HT1080 (cell line): Measurements from ENCODE around the gene CDSN. TPM values are rescaled to one million over a fixed set of nuclear protein-coding genes. Genes with fewer than 3 reads are reported as not detected.

Experiments used
- DNase-seq: peaks from one replicate; pipeline ENCODE4 v3.0.0-alpha.2; 2015; ENCODE audit warnings: low read depth
- total RNA-seq: library from RNA; depleted of rRNA; stranded (reverse); fragments of >200 nt; shearing (Covaris generic); gene quantifications from 2 replicates; pipeline ENCODE4 v1.2.3, GENCODE V29; 2014

Gene CDSN
- total RNA-seq, 1 experiment from 2014 or later, result not detected

DNA sequence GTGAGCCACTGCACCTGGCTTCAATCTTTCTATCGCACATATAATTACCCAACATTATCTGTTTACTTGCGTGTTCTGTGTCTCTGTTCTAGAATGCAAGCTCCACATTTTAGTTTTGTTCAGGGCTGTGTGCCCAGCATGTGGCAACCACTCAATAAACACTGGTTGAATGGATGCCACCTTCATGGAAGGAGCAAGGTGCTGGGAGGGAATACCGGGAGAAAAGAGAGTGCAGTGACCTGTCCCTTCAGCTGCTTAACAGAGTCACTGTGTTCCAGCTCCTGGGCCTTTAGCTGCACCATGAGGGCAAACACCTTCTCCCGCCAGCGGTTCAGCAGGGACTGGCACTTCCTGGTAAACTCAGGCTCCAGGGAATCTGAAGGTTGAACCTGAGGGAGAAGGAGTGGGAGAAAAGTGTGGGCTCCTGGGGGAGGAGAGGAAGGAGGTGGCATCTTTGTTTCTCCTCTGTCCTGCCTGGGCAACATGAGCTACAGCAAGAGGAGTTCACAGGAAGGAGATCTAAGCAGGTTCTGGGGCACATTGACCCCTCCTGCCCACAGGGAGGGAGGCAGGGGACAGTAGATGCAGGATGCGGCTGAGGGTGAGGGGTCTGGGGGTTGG, 29.7 kb upstream of the CDSN start:
- DNase-seq, result no peak

DNA sequence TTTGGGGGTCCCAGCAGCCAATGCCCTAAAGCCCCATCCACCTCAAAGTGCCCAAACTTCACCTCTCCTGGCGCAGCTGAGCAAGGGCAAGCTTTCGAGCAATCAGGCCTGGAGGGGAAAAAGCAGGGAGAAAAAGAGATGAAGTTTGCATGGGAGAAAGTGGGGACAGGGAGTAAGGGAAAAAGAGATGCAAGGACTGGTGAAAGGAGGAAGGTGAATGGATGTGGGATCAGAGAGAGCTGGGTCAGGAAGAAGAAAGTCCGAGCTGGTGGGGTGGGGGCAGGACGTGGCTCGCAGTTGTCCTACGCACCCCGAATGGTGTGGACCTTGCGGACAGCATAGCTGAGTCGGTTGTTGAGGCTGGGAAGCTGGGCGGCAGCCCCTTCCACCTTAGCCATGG, 25.1 kb upstream of the CDSN start:
- DNase-seq, result no peak

DNA sequence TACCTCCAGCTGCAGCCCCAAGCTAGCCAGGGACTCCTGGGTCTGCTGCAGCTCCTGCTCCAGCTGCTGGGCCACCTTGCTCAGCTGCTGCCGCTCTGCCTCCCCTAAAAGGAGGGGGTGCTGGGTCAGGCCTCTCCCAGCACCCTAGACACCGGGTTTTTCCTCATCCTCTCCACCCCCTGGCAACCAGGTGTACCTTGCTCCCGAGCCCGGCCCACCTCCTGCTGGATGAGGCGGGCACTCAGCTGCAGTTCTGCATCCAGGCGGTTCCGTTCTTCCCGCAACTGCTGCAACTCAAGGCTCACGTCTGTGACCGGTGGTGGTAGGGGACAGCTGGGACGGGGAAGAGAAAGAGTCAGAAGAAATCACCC, 24.7 kb upstream of the CDSN start:
- no peak for DNase-seq

DNA sequence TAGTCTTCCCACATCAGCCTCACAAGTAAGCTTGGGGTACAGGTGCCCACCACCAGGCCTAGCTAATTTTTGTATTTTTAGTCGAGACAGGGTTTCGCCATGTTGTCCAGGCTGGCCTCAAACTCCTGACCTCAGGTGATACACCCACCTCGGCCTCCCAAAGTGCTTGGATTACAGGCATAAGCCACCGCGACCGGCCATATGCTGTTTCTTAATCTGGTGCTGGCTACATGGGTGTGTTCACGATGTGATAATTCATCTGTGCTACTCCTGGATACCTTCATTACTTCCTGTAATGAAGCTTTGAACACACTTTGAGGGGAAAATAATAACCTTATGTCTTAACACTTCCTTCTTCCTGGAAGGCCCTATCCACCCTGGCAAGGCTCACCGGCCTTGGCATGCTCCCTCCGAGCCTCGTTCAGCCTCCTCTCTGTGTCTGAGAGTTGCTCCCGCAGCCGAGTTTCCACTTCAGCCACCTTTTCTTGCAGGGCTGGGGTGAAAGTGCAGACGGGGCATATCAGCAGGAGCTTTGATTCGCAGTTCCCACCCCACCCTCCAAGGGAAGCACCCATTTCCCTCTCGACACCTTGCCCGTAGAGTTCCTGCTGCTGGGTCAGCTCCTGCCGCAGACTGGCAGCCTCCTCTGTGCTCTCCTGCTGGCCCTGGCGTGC, 24.2 kb upstream of the CDSN start:
- no peak for DNase-seq

DNA sequence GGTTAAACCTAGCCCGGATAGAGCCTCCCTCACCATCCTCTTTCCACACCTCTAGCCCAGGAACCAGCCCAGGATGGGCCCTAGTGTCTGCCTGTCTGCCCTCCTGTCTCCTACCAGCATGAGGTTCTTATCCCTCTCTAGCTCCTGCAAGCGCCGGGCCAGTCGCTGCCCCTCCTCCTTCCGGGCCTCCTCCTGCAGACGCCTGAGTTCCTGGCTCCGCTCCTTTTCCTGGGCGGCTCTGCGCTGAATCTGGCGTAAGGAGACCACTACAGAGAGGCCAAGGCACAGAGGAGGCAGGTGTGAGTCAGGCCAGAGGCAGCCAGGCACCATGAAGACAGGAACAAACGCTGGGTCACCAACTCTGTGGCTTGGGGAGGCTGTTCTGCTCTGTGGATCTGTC, 22.9 kb upstream of the CDSN start:
- peak; percentile 88 for DNase-seq

DNA sequence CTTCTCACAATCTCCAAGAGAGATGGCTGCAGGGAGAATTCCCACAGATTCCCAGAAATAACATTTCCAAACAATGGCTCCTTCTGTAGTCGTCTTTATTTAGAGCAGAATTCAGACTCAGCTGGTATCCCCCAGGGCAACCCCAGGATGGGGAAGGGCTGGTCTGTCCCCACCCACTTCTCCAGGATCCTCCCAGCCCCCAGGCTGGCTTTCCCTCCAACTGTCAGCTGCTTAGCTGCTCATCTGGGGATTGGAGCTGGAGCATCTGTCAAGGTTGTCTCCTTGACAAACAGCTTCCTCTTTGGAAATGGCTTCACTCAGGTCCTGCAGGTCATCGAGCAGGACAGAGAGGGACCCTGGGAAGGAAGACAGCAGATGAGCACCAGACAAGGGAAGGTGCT, 22.1 kb upstream of the CDSN start:
- DNase-seq, result no peak

DNA sequence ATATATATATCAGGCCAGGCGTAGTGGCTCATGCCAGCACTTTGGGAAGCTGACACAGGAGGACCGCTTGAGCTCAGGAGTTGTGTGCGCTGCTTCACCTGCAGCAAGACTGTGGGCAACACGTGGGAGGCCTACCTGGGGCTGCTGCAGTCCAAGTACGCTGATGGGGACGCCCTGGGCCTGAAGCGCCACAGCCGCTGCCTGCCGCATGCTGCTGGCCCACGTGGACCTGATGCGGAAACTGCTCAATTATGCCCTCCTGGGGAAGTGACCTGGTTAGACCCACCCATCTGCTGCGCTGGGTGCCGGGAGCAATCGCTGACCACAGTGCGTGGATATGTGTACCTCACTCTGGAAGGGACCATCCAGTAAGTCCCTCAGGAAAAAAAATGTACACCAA, 20.4 kb upstream of the CDSN start:
- no peak for DNase-seq

DNA sequence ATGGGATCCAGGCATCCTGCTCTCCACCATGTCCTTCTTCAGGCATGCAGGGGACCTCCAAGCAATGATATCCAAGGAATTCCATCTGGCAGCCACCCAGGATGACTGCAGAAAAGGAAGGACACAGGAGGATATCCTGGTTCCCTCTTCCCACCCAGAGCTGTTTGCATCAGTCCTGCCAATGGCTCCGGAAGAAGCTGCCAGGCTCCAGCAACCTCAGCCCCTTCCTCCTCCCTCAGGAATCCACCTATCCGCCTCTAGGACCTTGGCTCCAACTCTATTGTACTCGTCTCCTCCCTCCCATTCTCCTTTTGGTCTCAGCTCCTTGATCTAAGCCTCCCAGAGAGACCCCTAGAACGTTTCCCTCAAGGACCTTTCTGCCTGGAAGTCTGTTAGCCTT, 19.4 kb upstream of the CDSN start:
- peak; percentile 65 for DNase-seq

DNA sequence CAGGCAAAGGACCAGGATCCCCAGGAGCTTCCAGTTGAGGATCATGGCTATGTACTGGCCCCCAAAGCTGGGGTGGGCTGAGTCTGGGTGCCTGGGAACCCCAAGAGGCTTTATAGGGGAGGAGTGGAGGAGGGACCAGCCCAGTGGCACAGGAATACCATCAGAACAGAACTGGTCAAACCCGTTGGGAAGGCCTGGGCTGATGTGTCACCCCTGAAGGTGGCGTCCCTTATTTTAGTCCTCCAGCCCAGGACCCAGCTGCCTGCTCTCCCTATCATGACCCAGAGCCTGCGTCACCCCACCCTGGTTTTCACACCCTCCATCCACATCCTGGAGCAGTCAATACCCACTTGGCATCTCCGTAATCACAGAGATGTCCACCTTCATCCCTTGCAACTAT, 18.7 kb upstream of the CDSN start, which contains the start of gene PSORS1C2:
Gene PSORS1C2, minus strand, starts transcription at position 85 of the 400 bp plus-strand sequence. Its CDS starts 40 bp downstream, at position 45.
- DNase-seq, result no peak

DNA sequence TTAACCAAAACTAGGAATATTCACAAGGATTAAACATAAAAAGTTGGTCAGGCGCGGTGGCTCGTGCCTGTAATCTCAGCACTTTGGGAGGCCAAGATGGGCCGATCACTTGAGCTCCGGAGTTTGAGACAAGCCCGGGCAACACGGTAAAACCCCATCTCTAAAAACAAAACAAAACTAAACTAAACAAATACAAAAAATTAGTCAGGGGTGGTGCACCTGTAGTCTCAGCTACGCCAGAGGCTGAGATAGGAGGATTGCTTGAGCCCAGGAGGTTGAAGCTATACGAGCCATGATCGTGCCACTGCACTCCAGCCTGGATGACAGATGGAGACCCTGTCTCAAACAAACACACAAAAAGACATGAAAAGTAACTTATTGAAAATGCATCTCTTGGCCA, 15.5 kb upstream of the CDSN start:
- DNase-seq, result no peak

DNA sequence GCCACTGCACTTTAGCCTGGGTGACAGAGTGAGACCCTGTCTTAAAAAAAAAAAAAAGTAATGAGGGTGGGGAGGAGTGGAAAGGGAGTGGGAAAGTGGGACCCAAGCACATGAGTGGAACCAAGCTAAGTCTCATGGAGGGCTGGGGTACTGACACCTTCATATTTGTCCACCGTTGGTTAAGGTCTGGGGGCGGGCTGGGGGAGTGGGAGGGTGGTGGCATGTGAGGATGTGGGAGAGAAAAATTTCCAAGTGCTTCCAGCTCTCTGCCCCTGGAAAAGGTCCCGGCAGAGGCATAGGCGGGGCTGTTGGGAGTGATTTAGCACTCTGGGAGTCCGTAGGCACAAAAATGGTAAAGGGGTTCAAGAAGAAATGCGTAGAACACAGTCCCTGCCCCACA, 12.6 kb upstream of the CDSN start:
- no peak for DNase-seq

DNA sequence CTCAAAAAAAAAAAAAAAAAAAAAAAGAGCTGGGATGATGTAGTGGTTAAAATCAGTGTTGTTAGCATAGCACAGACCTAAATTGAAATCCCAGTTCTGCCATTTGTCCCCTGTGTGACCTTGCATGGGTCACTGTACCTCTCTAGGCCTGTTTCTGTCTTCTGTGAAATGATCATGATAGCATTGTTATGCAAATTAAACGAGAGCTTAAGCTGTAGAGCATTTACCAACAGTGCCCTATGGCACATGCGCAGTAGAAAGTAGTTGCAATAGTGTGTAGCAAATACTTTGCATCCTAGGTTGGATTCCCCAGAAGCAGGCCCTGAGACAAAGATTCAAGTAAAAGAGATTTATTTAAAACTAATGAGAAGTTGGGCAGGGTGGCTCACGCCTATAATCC, 11.3 kb upstream of the CDSN start:
- no peak for DNase-seq

DNA sequence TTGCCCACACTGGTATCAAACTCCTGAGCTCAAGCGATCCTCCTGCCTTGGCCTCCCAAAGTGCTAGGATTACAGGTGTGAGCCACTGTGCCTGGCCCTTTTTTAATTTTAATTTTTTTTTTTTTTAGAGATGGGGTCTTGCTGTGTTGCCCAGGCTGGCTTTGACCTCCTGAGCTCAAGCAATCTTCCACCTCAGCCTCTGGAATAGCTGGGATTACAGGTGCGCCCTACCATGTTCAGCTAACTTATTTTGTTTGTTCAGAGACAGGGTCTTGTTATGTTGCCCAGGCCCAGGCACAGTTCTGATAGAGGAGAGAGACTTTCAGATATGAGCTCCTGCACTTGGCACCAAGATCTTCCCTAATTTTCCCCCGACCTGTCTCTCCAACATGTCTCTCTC, 10.5 kb upstream of the CDSN start:
- no peak for DNase-seq

DNA sequence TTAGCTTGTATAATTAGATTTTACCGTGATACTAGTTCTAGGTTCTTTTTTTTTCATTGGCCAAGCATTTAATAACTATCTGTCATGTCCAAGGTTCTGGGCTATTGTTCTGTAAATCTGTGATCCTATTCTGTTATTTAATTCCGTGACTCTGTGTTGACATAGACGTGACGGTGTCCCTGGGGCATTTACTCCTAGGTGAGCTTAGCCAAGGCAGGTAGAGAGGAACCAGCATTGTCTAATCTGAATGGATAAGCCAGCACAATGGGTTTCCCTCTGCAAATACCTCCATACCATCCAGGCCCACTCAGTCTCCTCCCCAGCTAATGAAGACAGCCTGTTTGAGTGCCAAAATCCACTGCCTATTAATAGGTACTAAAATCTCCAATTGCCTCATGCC, 8.9 kb upstream of the CDSN start:
- DNase-seq, result no peak

DNA sequence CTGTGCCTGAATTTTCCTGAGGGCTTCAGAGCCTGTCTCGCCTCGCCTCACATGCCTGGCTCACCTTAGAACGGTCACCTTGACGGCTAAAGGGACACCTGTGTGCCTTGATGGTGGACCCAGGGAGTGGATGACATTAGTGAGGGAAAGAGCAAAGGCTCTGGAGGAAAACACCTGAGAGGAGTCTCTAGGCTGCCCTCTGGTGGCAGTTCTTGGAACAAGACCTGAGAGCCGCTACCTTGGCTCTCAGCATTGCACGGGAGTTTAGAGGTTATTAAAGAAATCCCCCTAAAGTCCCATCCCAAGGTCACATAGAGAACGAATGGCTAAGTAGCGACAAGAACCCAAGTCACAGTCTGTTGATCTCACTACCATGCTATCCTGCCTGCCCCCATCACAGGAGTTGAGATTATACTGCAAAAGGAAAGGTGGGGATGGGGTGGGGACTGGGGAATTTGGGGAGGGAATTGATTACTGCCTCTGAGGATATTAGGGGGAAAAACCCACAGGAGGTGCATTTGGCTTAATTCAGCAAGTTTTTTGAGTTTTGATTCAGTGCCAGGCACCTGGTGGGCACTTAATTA, 7.9 kb upstream of the CDSN start:
- peak; percentile 39 for DNase-seq

DNA sequence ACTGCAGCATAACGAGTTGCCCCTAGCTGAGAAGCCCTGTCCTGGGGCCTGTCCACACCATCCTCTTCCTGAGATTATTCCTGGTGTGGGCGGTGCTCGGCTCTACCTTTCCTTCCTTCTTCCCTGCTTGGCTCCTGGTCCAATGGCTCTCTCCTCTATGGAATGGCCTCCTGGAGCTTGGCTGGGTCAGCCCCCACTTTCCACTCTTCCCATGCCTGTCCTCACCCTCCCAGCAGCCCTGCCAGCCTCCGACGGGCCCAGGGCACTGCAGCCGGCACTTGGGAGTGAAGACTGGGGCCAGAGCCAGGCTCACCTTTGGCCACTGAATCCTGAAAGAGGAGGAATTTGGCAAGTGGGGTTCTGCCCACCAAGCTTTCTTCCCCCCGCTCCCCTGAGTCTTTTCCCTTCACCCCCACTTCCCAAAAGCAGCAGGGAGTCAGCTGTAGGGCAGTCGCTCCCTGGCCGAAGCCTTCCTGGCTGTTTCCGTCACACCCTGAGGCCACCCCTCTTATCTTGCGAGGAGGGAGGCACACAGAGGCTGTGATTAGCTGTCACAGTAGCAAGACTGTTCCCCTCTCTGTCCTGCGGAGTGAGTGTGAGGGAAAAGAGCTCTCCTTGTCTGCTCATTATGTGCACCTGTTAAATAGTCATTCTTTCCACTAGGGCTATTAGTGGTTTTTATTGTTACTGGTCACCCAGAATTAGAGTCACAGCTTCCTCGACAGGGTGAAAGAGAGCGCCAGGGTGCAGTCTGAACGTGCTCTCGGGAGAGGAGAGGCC, 6.3 kb upstream of the CDSN start:
- DNase-seq, result no peak

DNA sequence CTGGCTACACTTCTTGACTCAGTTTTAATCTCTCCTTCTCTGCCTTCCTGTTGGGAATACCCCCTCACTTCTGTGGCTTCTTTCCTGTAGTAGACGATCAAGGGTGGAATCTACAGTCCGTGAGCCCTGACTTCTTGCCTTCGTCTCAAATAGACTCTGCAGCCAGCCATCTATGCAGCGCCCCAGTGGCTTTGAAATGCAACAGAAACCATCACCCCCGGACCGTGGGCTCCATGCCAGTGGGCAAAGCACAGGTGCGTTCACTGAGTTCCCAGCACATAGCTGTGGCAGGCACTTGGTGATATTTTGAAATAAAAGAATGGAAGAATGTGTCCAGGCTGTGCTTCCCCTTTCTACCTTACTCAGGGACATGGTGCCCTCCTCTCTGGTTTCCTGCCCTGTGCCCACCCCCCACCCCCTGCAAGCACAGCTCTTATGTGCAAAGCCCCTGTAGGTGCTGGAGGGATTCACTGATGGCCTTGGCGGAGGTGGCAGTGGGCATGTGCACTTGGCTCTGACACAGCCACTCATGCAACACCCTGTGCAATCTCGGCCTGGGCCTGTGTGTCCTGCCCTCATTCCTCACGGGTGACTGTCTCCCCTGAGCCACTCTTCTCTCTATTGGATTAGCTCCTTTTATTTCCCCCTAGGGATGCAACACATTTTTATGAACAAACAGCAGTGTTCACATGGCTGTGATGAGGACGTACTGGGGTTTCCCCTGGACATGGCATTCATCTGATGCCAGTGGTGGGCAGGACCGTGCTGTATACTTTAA, 5.5 kb upstream of the CDSN start:
- DNase-seq, result peak; percentile 32

DNA sequence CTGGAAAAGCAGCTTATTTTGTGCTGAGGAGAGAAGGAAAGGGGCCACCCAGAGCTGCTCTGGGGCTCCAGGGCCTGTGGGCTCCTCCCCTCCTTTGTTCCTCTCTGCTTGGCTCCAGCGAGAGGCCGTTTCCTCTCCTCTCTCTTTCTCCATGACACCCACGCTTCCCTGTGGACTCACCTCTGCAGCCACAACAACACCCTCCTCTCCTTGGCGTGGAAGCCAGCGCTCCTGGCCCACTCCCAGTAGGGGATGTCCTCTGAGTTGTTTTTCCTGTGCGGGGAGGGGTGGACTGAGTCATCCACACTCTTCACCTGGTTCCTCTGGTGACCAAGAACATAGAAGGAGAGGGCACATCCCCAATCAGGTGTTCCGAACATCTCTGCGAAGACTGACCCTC, 4.9 kb upstream of the CDSN start:
- peak; percentile 49 for DNase-seq

DNA sequence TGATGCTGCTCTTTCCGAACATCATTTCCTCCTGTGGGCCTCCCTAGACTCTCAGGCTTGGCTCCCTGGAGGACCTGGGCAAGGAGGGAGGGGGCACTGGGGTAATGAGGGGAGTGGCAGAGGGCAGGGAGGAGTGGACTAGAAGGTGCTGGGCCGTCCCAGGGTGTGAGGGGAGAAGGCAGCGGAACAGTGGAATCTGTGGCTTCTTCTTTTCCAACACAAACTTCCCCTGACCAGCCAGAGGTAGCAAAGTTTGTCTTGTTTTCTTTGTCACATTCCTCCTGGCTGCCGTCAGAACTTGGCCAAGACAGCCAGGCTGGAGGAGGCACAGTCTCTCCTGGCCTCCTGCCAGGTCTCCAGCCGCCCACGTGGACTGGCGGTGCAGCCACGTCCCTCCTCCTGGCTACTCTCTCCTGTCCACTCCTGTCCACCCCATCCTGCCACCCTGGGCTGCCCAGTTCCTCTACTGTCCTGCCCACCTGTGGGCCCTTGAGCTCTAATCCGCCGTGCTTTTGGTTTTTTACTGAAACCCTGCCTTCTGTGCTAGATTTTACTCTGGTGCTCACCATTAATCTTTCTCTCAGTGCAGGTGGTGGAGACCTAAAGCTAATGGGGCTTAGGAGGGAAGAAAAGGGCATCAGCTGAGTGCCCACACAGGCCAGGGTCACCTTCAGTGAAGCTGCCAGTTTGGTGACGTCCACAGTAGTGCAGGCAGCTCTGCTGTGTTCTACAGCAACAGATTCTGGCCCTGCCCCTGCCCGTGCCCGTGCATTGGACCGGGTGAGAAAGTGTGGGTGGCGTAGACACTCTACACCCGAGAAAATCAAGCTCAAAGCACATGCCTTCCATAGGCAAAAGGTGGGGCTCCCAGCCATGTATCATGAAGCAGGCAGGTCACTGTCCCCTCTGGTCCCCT, 2.8 kb upstream of the CDSN start:
- DNase-seq, result peak; percentile 84

DNA sequence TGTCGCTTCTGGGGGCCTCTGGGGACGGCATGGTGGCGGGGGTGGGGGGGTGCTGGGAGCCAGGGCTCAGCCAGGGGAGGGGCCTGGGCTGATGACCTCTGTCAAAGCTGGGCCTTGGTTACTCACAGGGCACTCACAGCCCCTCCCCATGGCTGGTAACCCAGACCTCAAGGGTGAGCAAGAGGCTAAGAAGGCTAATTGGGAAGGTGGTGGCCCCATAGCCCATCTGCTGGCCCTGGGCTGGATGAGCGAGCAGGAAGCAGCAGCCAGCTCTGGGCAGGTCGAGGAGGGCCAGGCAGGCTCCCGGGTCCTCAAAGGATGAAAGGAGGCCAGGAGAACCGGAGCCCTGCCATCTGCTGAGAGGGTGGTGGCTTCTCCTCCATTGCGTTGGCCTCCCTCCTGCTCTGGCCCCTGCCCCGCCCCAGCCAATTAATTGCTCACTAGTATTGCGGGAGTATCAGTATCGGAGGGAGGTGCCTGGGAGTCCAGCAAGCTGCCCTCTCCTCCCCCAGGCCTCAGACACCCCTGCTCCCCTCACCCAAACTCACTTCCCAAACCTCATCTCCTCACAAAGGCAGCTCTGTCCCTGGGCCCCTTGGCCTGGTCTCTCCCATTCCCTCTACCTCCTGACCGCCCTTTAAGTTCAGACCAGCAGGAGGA, 1.0 kb upstream of the CDSN start:
- DNase-seq, result no peak
